Stimulated activated CD4-positive, alpha-beta T cell treated with anti-CD3 and anti-CD28 coated beads, Interleukin-1b, Interleukin-23, amount 100 ng/mL, for 1 hour (primary cell): ENCODE results near the gene REP15.
A peak's percentile ranks its signal among the peaks of the same experiment; 100 is the strongest.
"Not testable (repeated sequence)": the region's sequence is repeated elsewhere in the genome, so short reads cannot be mapped to it uniquely, and the experiment has no call there.

Experiments used
- DNase-seq, 2 donors: peaks; one replicate each; pipeline ENCODE4 v3.0.0-alpha.2; 2020; ENCODE audit warnings: low read depth in 2 of 2

The REP15 gene

GRCh38 chr12:27696293-27696652 is at the start of gene REP15:
Gene REP15 (plus strand): TSS chr12:27696447. CDS start chr12:27696563, 116 bp downstream.
- DNase-seq = no peak

GRCh38 chr12:27650011-27650410 is 46.2 kb upstream of the REP15 start:
- DNase-seq = no peak

GRCh38 chr12:27651201-27651600 is 45.0 kb upstream of the REP15 start:
- DNase-seq = no peak

GRCh38 chr12:27652174-27652763 is 44.0 kb upstream of the REP15 start:
- peak in 1 of 2 donors; percentile 18 for DNase-seq

- DNase-seq = no peak
Observed at GRCh38 chr12:27653661-27654060, 42.6 kb upstream of the REP15 start.

- DNase-seq = not testable (repeated sequence)
Observed at GRCh38 chr12:27655476-27655875, 40.8 kb upstream of the REP15 start.

GRCh38 chr12:27657296-27657695 is 39.0 kb upstream of the REP15 start:
- no peak for DNase-seq

- no peak for DNase-seq
Observed at GRCh38 chr12:27665704-27666103, 30.5 kb upstream of the REP15 start.

- DNase-seq = no peak
Observed at GRCh38 chr12:27666510-27666909, 29.7 kb upstream of the REP15 start.

- DNase-seq = no peak
Observed at GRCh38 chr12:27667540-27667939, 28.7 kb upstream of the REP15 start.

GRCh38 chr12:27672051-27672450 is 24.2 kb upstream of the REP15 start:
- DNase-seq = no peak

- DNase-seq = no peak
Observed at GRCh38 chr12:27672643-27673042, 23.6 kb upstream of the REP15 start.

GRCh38 chr12:27673101-27673718 is 23.0 kb upstream of the REP15 start:
- no peak for DNase-seq

- no peak for DNase-seq
Observed at GRCh38 chr12:27674989-27675388, 21.3 kb upstream of the REP15 start.

GRCh38 chr12:27680619-27681018 is 15.6 kb upstream of the REP15 start:
- DNase-seq = no peak

- no peak for DNase-seq
Observed at GRCh38 chr12:27682534-27682933, 13.7 kb upstream of the REP15 start.

GRCh38 chr12:27685274-27685673 is 11.0 kb upstream of the REP15 start:
- no peak for DNase-seq

GRCh38 chr12:27686147-27686546 is 10.1 kb upstream of the REP15 start:
- no peak for DNase-seq

- DNase-seq = no peak
Observed at GRCh38 chr12:27688671-27689070, 7.6 kb upstream of the REP15 start.

GRCh38 chr12:27689558-27690180 is 6.6 kb upstream of the REP15 start:
- DNase-seq = no peak

GRCh38 chr12:27693403-27693802 is 2.8 kb upstream of the REP15 start:
- DNase-seq = no peak

- no peak for DNase-seq
Observed at GRCh38 chr12:27695556-27696292, 523 bp upstream of the REP15 start.
